Fibroblast of mammary gland (primary cell): ENCODE measurements around the gene FIBCD1.
A peak's percentile ranks its signal among the peaks of the same experiment; 100 is the strongest.

ENCODE experiments used
- DNase-seq: peaks from one replicate; pipeline ENCODE4 v3.0.0-alpha.2; 2010; ENCODE audit warnings: low read depth
- H3K4me3 ChIP-seq: 2 replicates; pipeline ENCODE4 v1.5.1; 2011; ENCODE audit warnings: low read depth, mild to moderate bottlenecking, low read length, moderate library complexity; ENCODE audit not compliant: control insufficient read depth
- TF ChIP-seq, protein P1 (sequence below): conservative IDR thresholded peaks from 2 replicates; pipeline ENCODE4 v1.5.1; 2011; ENCODE audit warnings: low read depth, low read length, inconsistent platforms; ENCODE audit not compliant: control insufficient read depth, insufficient read depth

The FIBCD1 gene

DNA sequence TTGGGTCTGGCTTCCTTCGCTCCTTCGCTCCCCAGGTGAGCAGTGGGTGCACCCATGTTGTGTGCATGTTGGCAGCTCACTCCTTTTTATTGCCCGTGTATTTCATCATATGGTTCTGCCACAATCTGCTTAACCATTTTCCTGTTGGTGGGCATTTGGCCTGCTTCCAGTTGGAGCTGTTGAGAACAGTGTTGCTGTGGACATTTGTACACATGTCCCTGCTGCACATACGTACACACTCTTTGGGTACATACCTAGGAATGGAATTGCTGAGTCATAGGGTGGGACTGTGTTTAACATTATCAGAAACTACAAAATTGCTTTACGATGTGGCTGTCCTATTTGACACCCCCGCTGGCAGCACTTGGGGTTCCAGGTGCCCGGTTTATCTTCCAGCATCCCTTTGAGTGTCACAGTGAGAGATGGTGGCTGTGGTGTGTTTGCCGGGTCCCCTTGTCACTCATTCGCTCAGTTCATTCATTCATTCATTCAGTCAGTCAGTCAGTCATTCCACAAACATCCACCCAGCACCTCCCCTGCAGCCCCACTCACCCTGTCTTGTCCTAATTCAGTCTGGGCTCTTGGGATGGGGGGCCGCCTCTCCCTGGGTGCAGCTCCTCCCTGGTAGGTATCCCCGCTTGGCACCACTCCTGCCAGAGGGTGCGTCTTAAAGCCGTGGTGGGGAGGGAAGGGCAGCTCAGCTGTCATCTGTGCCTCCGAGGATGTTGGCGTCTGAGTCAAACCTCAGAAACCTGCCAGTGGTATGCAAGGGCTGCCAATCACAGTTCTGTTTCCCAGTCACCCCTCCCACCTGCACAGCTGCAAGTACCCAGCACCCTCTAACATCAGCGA lies 7.9 kb upstream of the FIBCD1 start:
- TF ChIP-seq, protein P1, sequence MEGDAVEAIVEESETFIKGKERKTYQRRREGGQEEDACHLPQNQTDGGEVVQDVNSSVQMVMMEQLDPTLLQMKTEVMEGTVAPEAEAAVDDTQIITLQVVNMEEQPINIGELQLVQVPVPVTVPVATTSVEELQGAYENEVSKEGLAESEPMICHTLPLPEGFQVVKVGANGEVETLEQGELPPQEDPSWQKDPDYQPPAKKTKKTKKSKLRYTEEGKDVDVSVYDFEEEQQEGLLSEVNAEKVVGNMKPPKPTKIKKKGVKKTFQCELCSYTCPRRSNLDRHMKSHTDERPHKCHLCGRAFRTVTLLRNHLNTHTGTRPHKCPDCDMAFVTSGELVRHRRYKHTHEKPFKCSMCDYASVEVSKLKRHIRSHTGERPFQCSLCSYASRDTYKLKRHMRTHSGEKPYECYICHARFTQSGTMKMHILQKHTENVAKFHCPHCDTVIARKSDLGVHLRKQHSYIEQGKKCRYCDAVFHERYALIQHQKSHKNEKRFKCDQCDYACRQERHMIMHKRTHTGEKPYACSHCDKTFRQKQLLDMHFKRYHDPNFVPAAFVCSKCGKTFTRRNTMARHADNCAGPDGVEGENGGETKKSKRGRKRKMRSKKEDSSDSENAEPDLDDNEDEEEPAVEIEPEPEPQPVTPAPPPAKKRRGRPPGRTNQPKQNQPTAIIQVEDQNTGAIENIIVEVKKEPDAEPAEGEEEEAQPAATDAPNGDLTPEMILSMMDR: no peak
- peak; percentile 26 for DNase-seq
- H3K4me3 ChIP-seq: no peak overlapping the region

DNA sequence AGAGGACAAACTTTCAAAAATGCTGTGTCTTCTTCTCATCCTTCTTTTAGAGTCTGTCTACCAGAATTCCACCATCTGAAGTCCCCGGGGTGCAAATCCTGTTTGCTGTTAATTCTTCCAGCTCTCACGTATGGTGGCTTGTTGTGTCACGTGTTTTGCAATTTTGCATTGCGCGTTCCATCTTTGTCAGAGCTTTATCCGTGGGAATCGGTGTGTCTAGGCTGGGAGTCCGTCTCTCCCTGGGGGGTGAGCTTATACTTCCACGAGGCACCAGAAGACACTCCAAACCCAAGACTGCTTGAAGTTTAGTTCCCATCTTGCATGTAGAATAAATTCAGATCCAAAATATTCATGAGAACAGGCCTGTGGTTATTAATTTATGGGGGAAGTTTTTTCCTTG lies 6.1 kb upstream of the FIBCD1 start:
- TF ChIP-seq, protein P1: no peak
- DNase-seq: no peak
- no peak overlapping the region for H3K4me3 ChIP-seq

DNA sequence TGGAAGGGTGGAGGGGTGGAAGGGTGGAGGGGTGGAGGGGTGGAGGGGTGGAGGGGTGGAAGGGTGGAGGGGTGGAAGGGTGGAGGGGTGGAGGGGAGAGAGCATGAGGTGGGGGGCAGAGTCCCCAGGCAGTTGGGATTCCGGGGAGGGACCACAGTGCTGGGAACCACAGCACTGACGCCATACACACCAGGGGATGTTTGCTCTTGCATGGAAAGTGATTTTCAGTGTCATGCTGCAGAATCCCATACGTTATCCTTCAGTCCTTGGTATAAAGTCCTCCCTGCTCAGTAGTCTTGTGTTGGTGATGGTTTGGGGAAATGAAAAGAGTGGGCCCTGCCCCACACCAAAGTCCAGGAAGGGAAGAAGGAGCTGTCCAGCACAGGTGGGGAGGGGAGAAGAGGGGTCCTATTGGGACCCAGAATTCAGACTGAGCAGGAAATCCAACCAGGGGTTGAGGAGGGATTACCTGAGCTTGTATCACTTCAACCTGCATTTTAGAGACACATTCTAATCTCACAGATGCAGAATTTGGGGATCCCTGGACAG lies 5.5 kb upstream of the FIBCD1 start:
- no peak for DNase-seq
- TF ChIP-seq, protein P1: no peak

DNA sequence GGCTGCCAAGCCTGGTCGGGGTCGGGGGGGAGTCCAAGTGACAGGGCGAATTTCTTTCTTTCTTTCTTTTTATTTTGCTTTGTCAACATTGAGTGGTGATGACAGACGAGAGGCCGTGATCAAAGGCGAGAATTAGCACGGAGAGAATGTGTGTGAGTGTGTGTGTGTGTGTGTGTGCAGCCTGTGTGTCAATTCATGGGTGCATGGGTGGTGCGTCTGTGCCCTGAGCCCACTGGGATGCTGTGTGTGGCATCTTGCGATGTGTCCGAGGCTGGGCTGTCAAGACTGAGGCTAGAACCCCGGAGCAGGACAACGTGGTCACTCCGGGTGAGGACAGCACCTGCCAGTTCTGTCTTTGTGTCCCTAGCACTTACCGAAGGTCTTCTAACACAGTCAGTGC lies 4.7 kb upstream of the FIBCD1 start:
- no peak overlapping the region for H3K4me3 ChIP-seq
- TF ChIP-seq, protein P1: no peak

More for the DNA sequence above, 5.5 kb upstream of the FIBCD1 start:
- no peak overlapping the region for H3K4me3 ChIP-seq

DNA sequence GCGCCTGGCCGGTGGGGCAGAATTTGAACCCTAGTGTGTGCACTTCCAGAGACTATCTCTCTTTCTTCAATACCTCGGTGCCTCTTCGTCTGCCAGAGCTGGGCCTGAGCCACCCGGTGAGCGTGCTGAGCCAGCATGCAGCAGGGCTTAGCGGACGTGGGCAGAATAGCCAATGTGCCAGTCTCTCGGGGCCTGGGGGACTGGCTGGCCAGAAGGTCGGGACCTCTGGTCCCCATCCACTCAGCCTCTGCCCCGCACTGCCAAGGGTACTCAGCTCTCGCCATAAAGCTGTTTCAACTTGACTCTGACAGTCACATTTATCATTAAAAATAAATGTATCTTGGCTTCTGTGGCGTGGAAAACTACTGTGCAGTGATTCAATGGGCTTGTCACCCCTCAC lies 4.2 kb upstream of the FIBCD1 start:
- TF ChIP-seq, protein P1: no peak
- no peak overlapping the region for H3K4me3 ChIP-seq
- DNase-seq: no peak

More for the DNA sequence above, 4.7 kb upstream of the FIBCD1 start:
- DNase-seq: no peak

DNA sequence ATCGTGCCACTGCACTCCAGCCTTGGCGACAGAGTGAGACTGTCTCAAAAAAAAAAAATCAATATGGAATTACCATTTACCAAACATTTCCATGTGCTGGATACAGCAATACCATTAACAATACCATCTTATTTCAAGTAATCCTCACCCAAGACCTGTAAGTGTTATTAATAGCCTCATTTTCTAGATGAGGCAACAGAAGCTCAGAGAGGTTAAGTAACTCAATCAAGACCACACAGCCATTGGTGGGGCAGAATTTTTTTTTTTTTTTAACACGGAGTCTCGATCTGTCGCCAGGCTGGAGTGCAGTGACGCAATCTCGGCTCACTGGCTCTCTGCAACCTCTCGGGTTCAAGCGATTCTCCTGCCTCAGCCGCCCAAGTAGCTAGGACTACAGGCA lies 3.6 kb upstream of the FIBCD1 start:
- no peak for DNase-seq
- no peak overlapping the region for H3K4me3 ChIP-seq
- TF ChIP-seq, protein P1: no peak
